ENCODE results near the gene ATP13A2. TPM values are rescaled to one million over a fixed set of nuclear protein-coding genes. Genes with fewer than 3 reads are reported as not detected.

The ATP13A2 gene
- total RNA-seq, 4 donors from 2014 or later, result 42.7 to 62.0 (median 47.3) TPM

- DNase-seq (ENCODE audit: low spot score in 2 of 2), result no peak
- 91% methylated on average over 4 of the region's 15 CpGs for WGBS
Measured at GRCh38 chr1:16993521-16994038, 18.1 kb downstream of the ATP13A2 start.

GRCh38 chr1:16992675-16993074 is 19.1 kb downstream of the ATP13A2 start:
- Histone ChIP-seq H3K27me3 (no peaks in the 10 kb centered on the region), H3K27ac (no peak overlapping the region), H3K4me3 (no peak overlapping the region), H3K9me3 (no peaks in the 10 kb centered on the region), H3K4me1 (no peaks in the 10 kb centered on the region), H3K36me3 (peaks cover 65% of the 10 kb centered on the region)
- no peak for DNase-seq (ENCODE audit: low spot score in 2 of 2)
- over 99% methylated on average over 9 of the region's 9 CpGs for WGBS
- TF ChIP-seq EP300 (IDR thresholded peaks at IDR 0.05) (no peak), POLR2A (IDR thresholded peaks at IDR 0.05) (no peak), POLR2AphosphoS5 (IDR thresholded peaks at IDR 0.05) (no peak), CTCF (IDR thresholded peaks at IDR 0.05) (no peak)

More at GRCh38 chr1:16993521-16994038, 18.1 kb downstream of the ATP13A2 start:
- H3K27me3 ChIP-seq, result no peaks in the 10 kb centered on the region
- H3K4me3 ChIP-seq, result no peak overlapping the region
- H3K9me3 ChIP-seq, result no peaks in the 10 kb centered on the region
- H3K4me1 ChIP-seq, result no peaks in the 10 kb centered on the region
- TF ChIP-seq POLR2AphosphoS5 (IDR thresholded peaks at IDR 0.05), result no peak
- TF ChIP-seq EP300 (IDR thresholded peaks at IDR 0.05), result no peak
- TF ChIP-seq POLR2A (IDR thresholded peaks at IDR 0.05), result no peak
- TF ChIP-seq CTCF (IDR thresholded peaks at IDR 0.05), result no peak
- H3K36me3 ChIP-seq, result peaks cover 63% of the 10 kb centered on the region
- no peak overlapping the region for H3K27ac ChIP-seq

- Histone ChIP-seq H3K36me3 (peaks cover 65% of the 10 kb centered on the region), H3K27ac (no peak overlapping the region), H3K4me1 (no peaks in the 10 kb centered on the region), H3K4me3 (no peak overlapping the region), H3K9me3 (no peaks in the 10 kb centered on the region), H3K27me3 (no peaks in the 10 kb centered on the region)
- no peak for DNase-seq (ENCODE audit: low spot score in 2 of 2)
- TF ChIP-seq CTCF (IDR thresholded peaks at IDR 0.05) (no peak), POLR2A (IDR thresholded peaks at IDR 0.05) (no peak), POLR2AphosphoS5 (IDR thresholded peaks at IDR 0.05) (no peak), EP300 (IDR thresholded peaks at IDR 0.05) (no peak)
- no CpG with 5 or more reads among the region's 12 CpGs for WGBS
Measured at GRCh38 chr1:16992102-16992501, 19.6 kb downstream of the ATP13A2 start.

- no peaks in the 10 kb centered on the region for H3K4me1 ChIP-seq
- 98% methylated on average over 4 of the region's 12 CpGs for WGBS
- no peak for TF ChIP-seq EP300 (IDR thresholded peaks at IDR 0.05)
- TF ChIP-seq CTCF (IDR thresholded peaks at IDR 0.05), result no peak
- no peak for TF ChIP-seq POLR2AphosphoS5 (IDR thresholded peaks at IDR 0.05)
- TF ChIP-seq POLR2A (IDR thresholded peaks at IDR 0.05), result no peak
- H3K9me3 ChIP-seq, result no peaks in the 10 kb centered on the region
- peaks cover 65% of the 10 kb centered on the region for H3K36me3 ChIP-seq
- no peak overlapping the region for H3K27ac ChIP-seq
- H3K27me3 ChIP-seq, result no peaks in the 10 kb centered on the region
- H3K4me3 ChIP-seq, result no peak overlapping the region
- DNase-seq (ENCODE audit: low spot score in 2 of 2), result no peak
Measured at GRCh38 chr1:16991571-16991970, 20.2 kb downstream of the ATP13A2 start.

- 85% methylated on average over 22 of the region's 22 CpGs for WGBS
- Histone ChIP-seq H3K9me3 (no peaks in the 10 kb centered on the region), H3K4me1 (peaks cover 2% of the 10 kb centered on the region), H3K27ac (no peak overlapping the region), H3K4me3 (no peak overlapping the region), H3K27me3 (no peaks in the 10 kb centered on the region), H3K36me3 (peaks cover 63% of the 10 kb centered on the region)
- TF ChIP-seq POLR2AphosphoS5 (IDR thresholded peaks at IDR 0.05) (no peak), POLR2A (IDR thresholded peaks at IDR 0.05) (no peak), EP300 (IDR thresholded peaks at IDR 0.05) (no peak), CTCF (IDR thresholded peaks at IDR 0.05) (no peak)
- DNase-seq (ENCODE audit: low spot score in 2 of 2), result no peak
Measured at GRCh38 chr1:16989676-16990391, 21.9 kb downstream of the ATP13A2 start.
